Activated CD4-positive, CD25-positive, alpha-beta regulatory T cell treated with anti-CD3 and anti-CD28 coated beads, Interleukin-2, amount 50 U/mL, for 24 hours (primary cell): ENCODE data around the gene ZBTB21.

Source experiments
- ATAC-seq, 2 donors: fragments of 150-1000 bp; cut with Tn5 transposase; one replicate each; pipeline ENCODE4 v1.10.0; 2021; ENCODE audit warnings: mild to moderate bottlenecking in 1 of 2, moderate library complexity in 1 of 2

ZBTB21 gene

GRCh38 chr21:42009831-42010506 is at the start of gene ZBTB21:
ZBTB21 (minus strand) TSS chr21:42010360; CDS start chr21:41994095, 16,265 bp downstream.
- peak; percentile 82 to 84 for ATAC-seq

- ATAC-seq = no peak
Observed at GRCh38 chr21:42059721-42060120, 49.6 kb upstream of the ZBTB21 start.

- ATAC-seq = no peak
Observed at GRCh38 chr21:42059141-42059540, 49.0 kb upstream of the ZBTB21 start.

GRCh38 chr21:42058631-42059111 is 48.5 kb upstream of the ZBTB21 start:
- ATAC-seq = no peak

GRCh38 chr21:42057851-42058437 is 47.8 kb upstream of the ZBTB21 start:
- no peak for ATAC-seq

GRCh38 chr21:42056996-42057689 is 47.0 kb upstream of the ZBTB21 start:
- ATAC-seq = no peak

GRCh38 chr21:42056468-42056867 is 46.3 kb upstream of the ZBTB21 start:
- no peak for ATAC-seq

GRCh38 chr21:42055425-42055824 is 45.3 kb upstream of the ZBTB21 start:
- no peak for ATAC-seq

- ATAC-seq = no peak
Observed at GRCh38 chr21:42051788-42052187, 41.6 kb upstream of the ZBTB21 start.

GRCh38 chr21:42049578-42050430 is 39.6 kb upstream of the ZBTB21 start:
- ATAC-seq = no peak

- ATAC-seq = no peak
Observed at GRCh38 chr21:42048870-42049577, 38.9 kb upstream of the ZBTB21 start.

GRCh38 chr21:42047821-42048613 is 37.9 kb upstream of the ZBTB21 start:
- ATAC-seq = no peak

- ATAC-seq = no peak
Observed at GRCh38 chr21:42044871-42045495, 34.8 kb upstream of the ZBTB21 start.

GRCh38 chr21:42043961-42044360 is 33.8 kb upstream of the ZBTB21 start:
- ATAC-seq = no peak

- ATAC-seq = no peak
Observed at GRCh38 chr21:42043201-42043895, 33.2 kb upstream of the ZBTB21 start.

GRCh38 chr21:42042651-42043050 is 32.5 kb upstream of the ZBTB21 start:
- no peak for ATAC-seq

GRCh38 chr21:42041711-42042110 is 31.6 kb upstream of the ZBTB21 start:
- no peak for ATAC-seq

GRCh38 chr21:42041246-42041645 is 31.1 kb upstream of the ZBTB21 start:
- ATAC-seq = no peak

GRCh38 chr21:42040411-42041180 is 30.4 kb upstream of the ZBTB21 start:
- ATAC-seq = no peak
